OCI-LY7 (cell line): ENCODE measurements around the gene SLCO2A1. TPM values are rescaled to one million over a fixed set of nuclear protein-coding genes. Genes with fewer than 3 reads are reported as not detected.

Source experiments
- BruUV-seq: library from RNA; stranded (reverse); fragments of 400-500 nt; replicated peaks from 2 replicates; lab custom pipeline; 2021; lab: Mats Ljungman, UMichigan
- CTCF ChIA-PET: fragments of 300-600 bp; sonication (Branson Sonifier 250); formaldehyde crosslinking; loops from one replicate; lab custom pipeline; 2022; ENCODE audit warnings: antibody characterized with exemption; ENCODE audit not compliant: unreplicated experiment; lab: Charles Lee
- POLR2A ChIA-PET: fragments of 300-600 bp; sonication (Branson Sonifier 250); formaldehyde crosslinking; loops from one replicate; lab custom pipeline; 2022; ENCODE audit warnings: antibody characterized with exemption; lab: Charles Lee
- DNase-seq: peaks from one replicate; pipeline ENCODE4 v3.0.0-alpha.2; 2015; ENCODE audit warnings: low spot score
- H2AFZ ChIP-seq: fragments of 200-600 bp; sonication (generic), shearing (Covaris generic); 2 replicates; pipeline ENCODE4 v1.6.1; 2014; ENCODE audit warnings: mild to moderate bottlenecking, antibody characterized with exemption, low read length, moderate library complexity
- H3K27ac ChIP-seq: fragments of 200-600 bp; sonication (generic); 2 replicates; pipeline ENCODE4 v1.5.1; 2014; ENCODE audit warnings: mixed run types, low read depth, mild to moderate bottlenecking, moderate library complexity, low read length, inconsistent platforms; ENCODE audit not compliant: poor library complexity, severe bottlenecking
- H3K36me3 ChIP-seq: fragments of 200-600 bp; sonication (generic); 2 replicates; pipeline ENCODE4 v1.6.1; 2014; ENCODE audit warnings: mild to moderate bottlenecking, antibody characterized with exemption, low read length, moderate library complexity, mixed read lengths; ENCODE audit not compliant: insufficient read depth
- H3K4me1 ChIP-seq: fragments of 200-600 bp; sonication (generic); 2 replicates; pipeline ENCODE4 v1.5.1; 2014; ENCODE audit warnings: mild to moderate bottlenecking, low read length; ENCODE audit not compliant: insufficient read depth, poor library complexity, severe bottlenecking
- H3K4me2 ChIP-seq: fragments of 200-600 bp; sonication (generic); 2 replicates; pipeline ENCODE4 v1.6.1; 2014; ENCODE audit warnings: mild to moderate bottlenecking, low read length
- H3K4me3 ChIP-seq: fragments of 200-600 bp; sonication (generic); 2 replicates; pipeline ENCODE4 v1.5.1; 2014; ENCODE audit warnings: mild to moderate bottlenecking, low read depth, low read length; ENCODE audit not compliant: poor library complexity, severe bottlenecking
- H3K79me2 ChIP-seq: fragments of 200-600 bp; sonication (generic); 2 replicates; pipeline ENCODE4 v1.6.1; 2016; ENCODE audit warnings: low read depth, mild to moderate bottlenecking, low read length, moderate library complexity, mixed read lengths; ENCODE audit not compliant: insufficient read depth
- H3K9me2 ChIP-seq: fragments of 200-600 bp; sonication (generic); 2 replicates; pipeline ENCODE4 v1.6.1; 2016; ENCODE audit warnings: mild to moderate bottlenecking, low read length, mixed read lengths; ENCODE audit not compliant: insufficient read depth
- H3K9me3 ChIP-seq: fragments of 200-600 bp; sonication (generic); 2 replicates; pipeline ENCODE4 v1.6.1; 2014; ENCODE audit warnings: mild to moderate bottlenecking, mixed run types, low read length, mixed read lengths
- H4K20me1 ChIP-seq: fragments of 200-600 bp; sonication (generic); 2 replicates; pipeline ENCODE4 v1.6.1; 2014; ENCODE audit warnings: mild to moderate bottlenecking, antibody characterized with exemption, low read length, moderate library complexity, mixed read lengths; ENCODE audit not compliant: insufficient read depth
- CTCF ChIP-seq: fragments of 200-600 bp; sonication (generic); conservative IDR thresholded peaks from 2 replicates; pipeline ENCODE4 v1.5.1; 2014; ENCODE audit warnings: mild to moderate bottlenecking, antibody characterized with exemption, low read length, moderate library complexity, mixed read lengths
- EZH2phosphoT487 ChIP-seq: fragments of 200-600 bp; sonication (generic); IDR thresholded peaks from 2 replicates; pipeline ENCODE4 v1.6.1; 2018; ENCODE audit warnings: low read depth, borderline replicate concordance, mild to moderate bottlenecking, mixed run types, antibody characterized with exemption, low read length, moderate library complexity, mixed read lengths
- intact Hi-C: fragments of 100-400 bp; cut with micrococcal nuclease; formaldehyde crosslinking; loops from one replicate; pipeline ENCODE4 v1.10.0; 2022; ENCODE audit not compliant: unreplicated experiment
- total RNA-seq, 2 experiments: library from RNA; depleted of rRNA in 1 of 2; stranded (reverse); fragments of >200 nt in 1 of 2; shearing (Covaris generic) in 1 of 2; gene quantifications; 2 replicates each; pipeline ENCODE4 v1.2.3, GENCODE V29; 2014 to 2022

Gene SLCO2A1
- total RNA-seq, 2 experiments from 2014 or later, result not detected

GRCh38 chr3:134067531-134068161 lies 37.9 kb upstream of the SLCO2A1 start:
- intact Hi-C loops, result no loop called here
- CTCF ChIA-PET, result no interaction called here

GRCh38 chr3:134066651-134067530 lies 37.2 kb upstream of the SLCO2A1 start:
- Histone ChIP-seq H4K20me1 (no peaks in the 10 kb centered on the region), H3K9me3 (no peaks in the 10 kb centered on the region), H3K9me2 (no peaks in the 10 kb centered on the region), H3K4me3 (no peak overlapping the region), H3K4me1 (no peaks in the 10 kb centered on the region), H3K27ac (no peak overlapping the region), H3K79me2 (no peaks in the 10 kb centered on the region), H2AFZ (no peak overlapping the region), H3K36me3 (no peaks in the 10 kb centered on the region), H3K4me2 (no peak overlapping the region)
- CTCF ChIA-PET, result no interaction called here
- BruUV-seq, result no TSS peak
- POLR2A ChIA-PET, result interaction anchor here (1.3 kb wide), 1 partner anchor 16 kb away, joined by 3 read pairs; no protein-coding TSS in a partner anchor
- intact Hi-C loops, result no loop called here
- no peak for DNase-seq
- TF ChIP-seq EZH2phosphoT487 (no peak), CTCF (no peak)

More at GRCh38 chr3:134067531-134068161, 37.9 kb upstream of the SLCO2A1 start:
- BruUV-seq, result no TSS peak
- POLR2A ChIA-PET, result no interaction called here
- DNase-seq, result no peak
- no peak overlapping the region for H2AFZ ChIP-seq
- H3K4me1 ChIP-seq, result no peaks in the 10 kb centered on the region
- TF ChIP-seq CTCF, result no peak
- TF ChIP-seq EZH2phosphoT487, result no peak
- H3K79me2 ChIP-seq, result no peaks in the 10 kb centered on the region
- no peak overlapping the region for H3K27ac ChIP-seq
- H3K36me3 ChIP-seq, result no peaks in the 10 kb centered on the region
- H3K4me2 ChIP-seq, result no peak overlapping the region
- H3K4me3 ChIP-seq, result no peak overlapping the region
- no peaks in the 10 kb centered on the region for H4K20me1 ChIP-seq
- H3K9me3 ChIP-seq, result no peaks in the 10 kb centered on the region
- H3K9me2 ChIP-seq, result no peaks in the 10 kb centered on the region
